ENCODE measurements around the gene LRRK1. TPM values are rescaled to one million over a fixed set of nuclear protein-coding genes. Genes with fewer than 3 reads are reported as not detected.

The LRRK1 gene
- total and polyA plus RNA-seq, 2 of the 4 experiments (the other 2 are of a cell fraction) = 3.0 to 5.8 TPM

DNA sequence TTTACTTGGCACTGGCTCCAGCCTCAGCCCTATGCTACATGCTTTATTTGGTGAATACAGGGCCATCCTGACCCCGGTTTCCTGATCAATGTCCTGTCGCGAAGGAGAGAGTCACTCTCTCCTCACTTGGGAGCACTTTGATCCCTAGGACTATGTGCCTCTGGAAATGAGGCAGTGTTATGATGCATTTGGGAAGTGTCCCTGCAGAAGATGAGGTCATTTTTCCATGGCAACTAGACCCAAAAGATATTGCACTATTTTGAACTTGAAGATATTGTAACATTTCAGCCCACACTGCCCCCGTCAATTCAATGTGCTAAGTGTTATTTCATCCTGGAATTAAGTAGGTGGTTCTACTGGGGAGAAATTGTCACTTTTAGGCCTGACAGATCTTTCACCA is 68.0 kb downstream of the LRRK1 start:
- H2BK5ac ChIP-seq (ENCODE audit: low read depth, low read length, poor library complexity, severe bottlenecking) = no peak overlapping the region
- no peak overlapping the region for H3K4ac ChIP-seq (ENCODE audit: low read depth, low read length)
- H3K18ac ChIP-seq (ENCODE audit: low read depth, low read length) = no peak overlapping the region
- no peak overlapping the region for H2AK5ac ChIP-seq (ENCODE audit: low read depth, low read length)
- ChIA-PET POLR2A (ENCODE audit: unreplicated experiment) (no interaction called here), CTCF (no interaction called here)
- H3K36me3 ChIP-seq (ENCODE audit: control insufficient read depth, insufficient read depth, low read length) = peaks cover 7% of the 10 kb centered on the region
- TF ChIP-seq POLR2A (IDR thresholded peaks at IDR 0.05; ENCODE audit: low read depth, low read length) (no peak), RFX5 (IDR thresholded peaks at IDR 0.05; ENCODE audit: low read depth, low read length) (no peak), MAZ (IDR thresholded peaks at IDR 0.05; ENCODE audit: borderline replicate concordance, low read depth, low read length) (no peak), RCOR1 (IDR thresholded peaks at IDR 0.05; ENCODE audit: insufficient replicate concordance, low read length) (no peak), MAFK (IDR thresholded peaks at IDR 0.05; ENCODE audit: low read depth, low read length) (no peak), BHLHE40 (IDR thresholded peaks at IDR 0.05; ENCODE audit: low read depth, low read length) (no peak), FOS (IDR thresholded peaks at IDR 0.05; ENCODE audit: low read depth, low read length) (no peak), MXI1 (IDR thresholded peaks at IDR 0.05; ENCODE audit: borderline replicate concordance, low read depth, low read length) (no peak), CHD1 (IDR thresholded peaks at IDR 0.05; ENCODE audit: low read depth, low read length) (no peak), CEBPB (IDR thresholded peaks at IDR 0.05; ENCODE audit: low read depth, low read length) (no peak)
- TF ChIP-seq, protein P1, sequence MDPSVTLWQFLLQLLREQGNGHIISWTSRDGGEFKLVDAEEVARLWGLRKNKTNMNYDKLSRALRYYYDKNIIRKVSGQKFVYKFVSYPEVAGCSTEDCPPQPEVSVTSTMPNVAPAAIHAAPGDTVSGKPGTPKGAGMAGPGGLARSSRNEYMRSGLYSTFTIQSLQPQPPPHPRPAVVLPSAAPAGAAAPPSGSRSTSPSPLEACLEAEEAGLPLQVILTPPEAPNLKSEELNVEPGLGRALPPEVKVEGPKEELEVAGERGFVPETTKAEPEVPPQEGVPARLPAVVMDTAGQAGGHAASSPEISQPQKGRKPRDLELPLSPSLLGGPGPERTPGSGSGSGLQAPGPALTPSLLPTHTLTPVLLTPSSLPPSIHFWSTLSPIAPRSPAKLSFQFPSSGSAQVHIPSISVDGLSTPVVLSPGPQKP (IDR thresholded peaks at IDR 0.05; ENCODE audit: borderline replicate concordance, low read depth, low read length) = no peak
- no peak for ATAC-seq (ENCODE audit: low read depth)
- H4K20me1 ChIP-seq (ENCODE audit: insufficient read depth, low read length) = no peaks in the 10 kb centered on the region
- no peak overlapping the region for H2AFZ ChIP-seq (replicated peaks; ENCODE audit: low read length, poor library complexity)
- dilution Hi-C loops (cut with HindIII; ENCODE audit: low sequenced_read_pairs, unreplicated experiment) = no loop called here
- no peaks in the 10 kb centered on the region for H3K4me1 ChIP-seq (ENCODE audit: control insufficient read depth, insufficient read depth, low read length)
- 0 out of 2 replicates have a peak overlapping the region, but pooled peaks have one; percentile 28 for H3K14ac ChIP-seq (replicated peaks; ENCODE audit: low read depth, low read length)
- no peak overlapping the region for H2BK15ac ChIP-seq (ENCODE audit: low read depth, low read length)
- H3K9me3 ChIP-seq (ENCODE audit: control insufficient read depth, insufficient read depth, low read length) = no peaks in the 10 kb centered on the region
- no peak overlapping the region for H2BK20ac ChIP-seq (ENCODE audit: low read depth, low read length)
- no peak overlapping the region for H2BK120ac ChIP-seq (ENCODE audit: low read depth, low read length)
- no peak overlapping the region for H4K91ac ChIP-seq (ENCODE audit: insufficient read depth, low read depth, low read length)
- H3K9ac ChIP-seq (ENCODE audit: low read depth, low read length) = no peak overlapping the region
- peak; percentile 28 for DNase-seq
- no peaks in the 10 kb centered on the region for H3K27me3 ChIP-seq (ENCODE audit: control insufficient read depth, insufficient read depth, low read length)
- no peaks in the 10 kb centered on the region; a peak in 1 of 4 replicates for H3K79me1 ChIP-seq (ENCODE audit: low read depth in 1 of 2, low read length in 2 of 2)
- peaks cover 3% of the 10 kb centered on the region; the same call in 1 of the 2 replicates for H3K9me1 ChIP-seq (ENCODE audit: insufficient read depth, low read length)
- H3K56ac ChIP-seq (ENCODE audit: extremely low read depth, insufficient read depth, low read length) = no peak overlapping the region
- intact Hi-C loops (cut with micrococcal nuclease) = no loop called here
- H3K4me3 ChIP-seq (ENCODE audit: insufficient read depth, low read depth, low read length) = no peak overlapping the region
- no peak overlapping the region for H3K27ac ChIP-seq (ENCODE audit: insufficient read depth, low read length)
- H4K5ac ChIP-seq (ENCODE audit: low read depth, low read length) = no peak overlapping the region
- BruUV-seq (replicated peaks) = no TSS peak
- H3K23ac ChIP-seq (ENCODE audit: low read depth, low read length) = no peak overlapping the region
- no peak overlapping the region for H4K8ac ChIP-seq (ENCODE audit: low read depth in 2 of 2, low read length in 2 of 2)
- no CpG with 5 or more reads among the region's 4 CpGs for WGBS, 2 experiments (ENCODE audit: extremely low coverage in 2 of 2, insufficient read length in 1 of 2)
- in situ Hi-C loops (cut with MboI; ENCODE audit: low sequenced_read_pairs) = no loop called here
- H2AK9ac ChIP-seq (replicated peaks; ENCODE audit: low read depth, low read length, poor library complexity) = peak overlapping the region; percentile 21
- H3K4me2 ChIP-seq (ENCODE audit: low read depth, low read length) = no peak overlapping the region
